GM23338 (cell line): Measurements from ENCODE around the gene SNRPD3.

Experiments
- CREB1 ChIP-seq: fragments of 250-450 bp; sonication (Bioruptor Pico); IDR thresholded peaks from 2 replicates; pipeline ENCODE4 v1.5.0; 2020; ENCODE audit warnings: low read depth, mild to moderate bottlenecking, moderate library complexity
- EZH2 ChIP-seq: fragments of 200-600 bp; sonication (generic); IDR thresholded peaks from one replicate; pipeline ENCODE4 v1.8.0; 2017; ENCODE audit warnings: antibody characterized with exemption, mild to moderate bottlenecking, low read depth; ENCODE audit not compliant: unreplicated experiment
- EZH2phosphoT487 ChIP-seq: fragments of 200-600 bp; sonication (generic); IDR thresholded peaks from one replicate; pipeline ENCODE4 v1.8.1; 2018; ENCODE audit warnings: antibody characterized with exemption; ENCODE audit not compliant: unreplicated experiment
- NANOG ChIP-seq: IDR thresholded peaks from 2 replicates; pipeline ENCODE4 v1.6.1; 2016; ENCODE audit warnings: antibody characterized with exemption, borderline replicate concordance
- POLR2AphosphoS5 ChIP-seq: IDR thresholded peaks from 2 replicates; pipeline ENCODE4 v1.6.1; 2016; ENCODE audit warnings: antibody characterized with exemption, low read depth
- STAT1 ChIP-seq: IDR thresholded peaks from one replicate; pipeline ENCODE4 v1.6.1; 2016; ENCODE audit warnings: antibody characterized with exemption; ENCODE audit not compliant: unreplicated experiment
- ZNF114 ChIP-seq: fragments of 250-450 bp; sonication (Bioruptor Pico); IDR thresholded peaks from 2 replicates; pipeline ENCODE4 v1.5.0; 2020; ENCODE audit warnings: mild to moderate bottlenecking, moderate library complexity
- ZNF331 ChIP-seq: fragments of 250-450 bp; sonication (Bioruptor Pico); IDR thresholded peaks from 2 replicates; pipeline ENCODE4 v1.5.0; 2020; ENCODE audit warnings: low read depth, mild to moderate bottlenecking, moderate library complexity
- TF ChIP-seq, protein P1 (sequence below), 2 experiments: fragments of 200-600 bp in 1 of 2; sonication (generic) in 1 of 2; conservative IDR thresholded peaks; 2 replicates each; pipeline versions ENCODE4 v1.5.1 to v1.6.1; 2016 to 2017; ENCODE audit warnings: antibody characterized with exemption in 2 of 2, low read depth in 2 of 2, mild to moderate bottlenecking in 2 of 2, moderate library complexity in 1 of 2
- TF ChIP-seq, protein P2 (sequence below): IDR thresholded peaks from one replicate; pipeline ENCODE4 v1.6.1; 2018; ENCODE audit warnings: antibody characterized with exemption; ENCODE audit not compliant: unreplicated experiment
- TF ChIP-seq, protein P3 (sequence below): IDR thresholded peaks from 2 replicates; pipeline ENCODE4 v1.6.1; 2016; ENCODE audit warnings: antibody characterized with exemption

DNA sequence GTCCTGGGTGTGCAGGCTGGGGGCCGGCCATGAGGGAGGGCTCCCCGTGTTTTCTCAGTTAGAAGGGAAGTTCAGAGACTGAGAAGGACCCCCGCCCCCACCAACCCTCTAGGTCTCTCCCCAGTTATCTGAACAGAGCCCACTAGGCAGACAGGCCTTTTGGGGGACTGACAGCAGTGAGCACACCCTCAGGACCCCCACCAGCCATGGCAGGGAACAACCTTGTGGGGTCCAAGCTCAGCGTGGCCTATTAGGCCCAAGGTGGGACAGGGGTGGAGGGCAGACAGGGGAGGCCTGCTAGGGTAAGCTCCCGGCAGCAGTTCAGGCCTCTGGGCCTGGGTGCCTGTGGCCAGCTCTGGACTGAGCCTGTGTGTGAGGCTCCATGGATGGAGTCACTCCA lies 31.5 kb downstream of the SNRPD3 start:
- no peak for TF ChIP-seq EZH2
- no peak for TF ChIP-seq CREB1
- TF ChIP-seq, protein P1, sequence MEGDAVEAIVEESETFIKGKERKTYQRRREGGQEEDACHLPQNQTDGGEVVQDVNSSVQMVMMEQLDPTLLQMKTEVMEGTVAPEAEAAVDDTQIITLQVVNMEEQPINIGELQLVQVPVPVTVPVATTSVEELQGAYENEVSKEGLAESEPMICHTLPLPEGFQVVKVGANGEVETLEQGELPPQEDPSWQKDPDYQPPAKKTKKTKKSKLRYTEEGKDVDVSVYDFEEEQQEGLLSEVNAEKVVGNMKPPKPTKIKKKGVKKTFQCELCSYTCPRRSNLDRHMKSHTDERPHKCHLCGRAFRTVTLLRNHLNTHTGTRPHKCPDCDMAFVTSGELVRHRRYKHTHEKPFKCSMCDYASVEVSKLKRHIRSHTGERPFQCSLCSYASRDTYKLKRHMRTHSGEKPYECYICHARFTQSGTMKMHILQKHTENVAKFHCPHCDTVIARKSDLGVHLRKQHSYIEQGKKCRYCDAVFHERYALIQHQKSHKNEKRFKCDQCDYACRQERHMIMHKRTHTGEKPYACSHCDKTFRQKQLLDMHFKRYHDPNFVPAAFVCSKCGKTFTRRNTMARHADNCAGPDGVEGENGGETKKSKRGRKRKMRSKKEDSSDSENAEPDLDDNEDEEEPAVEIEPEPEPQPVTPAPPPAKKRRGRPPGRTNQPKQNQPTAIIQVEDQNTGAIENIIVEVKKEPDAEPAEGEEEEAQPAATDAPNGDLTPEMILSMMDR (conservative IDR thresholded peaks at IDR 0.05; ENCODE audit: low read depth in 2 of 2) = no peak
- TF ChIP-seq, protein P2, sequence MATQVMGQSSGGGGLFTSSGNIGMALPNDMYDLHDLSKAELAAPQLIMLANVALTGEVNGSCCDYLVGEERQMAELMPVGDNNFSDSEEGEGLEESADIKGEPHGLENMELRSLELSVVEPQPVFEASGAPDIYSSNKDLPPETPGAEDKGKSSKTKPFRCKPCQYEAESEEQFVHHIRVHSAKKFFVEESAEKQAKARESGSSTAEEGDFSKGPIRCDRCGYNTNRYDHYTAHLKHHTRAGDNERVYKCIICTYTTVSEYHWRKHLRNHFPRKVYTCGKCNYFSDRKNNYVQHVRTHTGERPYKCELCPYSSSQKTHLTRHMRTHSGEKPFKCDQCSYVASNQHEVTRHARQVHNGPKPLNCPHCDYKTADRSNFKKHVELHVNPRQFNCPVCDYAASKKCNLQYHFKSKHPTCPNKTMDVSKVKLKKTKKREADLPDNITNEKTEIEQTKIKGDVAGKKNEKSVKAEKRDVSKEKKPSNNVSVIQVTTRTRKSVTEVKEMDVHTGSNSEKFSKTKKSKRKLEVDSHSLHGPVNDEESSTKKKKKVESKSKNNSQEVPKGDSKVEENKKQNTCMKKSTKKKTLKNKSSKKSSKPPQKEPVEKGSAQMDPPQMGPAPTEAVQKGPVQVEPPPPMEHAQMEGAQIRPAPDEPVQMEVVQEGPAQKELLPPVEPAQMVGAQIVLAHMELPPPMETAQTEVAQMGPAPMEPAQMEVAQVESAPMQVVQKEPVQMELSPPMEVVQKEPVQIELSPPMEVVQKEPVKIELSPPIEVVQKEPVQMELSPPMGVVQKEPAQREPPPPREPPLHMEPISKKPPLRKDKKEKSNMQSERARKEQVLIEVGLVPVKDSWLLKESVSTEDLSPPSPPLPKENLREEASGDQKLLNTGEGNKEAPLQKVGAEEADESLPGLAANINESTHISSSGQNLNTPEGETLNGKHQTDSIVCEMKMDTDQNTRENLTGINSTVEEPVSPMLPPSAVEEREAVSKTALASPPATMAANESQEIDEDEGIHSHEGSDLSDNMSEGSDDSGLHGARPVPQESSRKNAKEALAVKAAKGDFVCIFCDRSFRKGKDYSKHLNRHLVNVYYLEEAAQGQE = no peak
- TF ChIP-seq, protein P3, sequence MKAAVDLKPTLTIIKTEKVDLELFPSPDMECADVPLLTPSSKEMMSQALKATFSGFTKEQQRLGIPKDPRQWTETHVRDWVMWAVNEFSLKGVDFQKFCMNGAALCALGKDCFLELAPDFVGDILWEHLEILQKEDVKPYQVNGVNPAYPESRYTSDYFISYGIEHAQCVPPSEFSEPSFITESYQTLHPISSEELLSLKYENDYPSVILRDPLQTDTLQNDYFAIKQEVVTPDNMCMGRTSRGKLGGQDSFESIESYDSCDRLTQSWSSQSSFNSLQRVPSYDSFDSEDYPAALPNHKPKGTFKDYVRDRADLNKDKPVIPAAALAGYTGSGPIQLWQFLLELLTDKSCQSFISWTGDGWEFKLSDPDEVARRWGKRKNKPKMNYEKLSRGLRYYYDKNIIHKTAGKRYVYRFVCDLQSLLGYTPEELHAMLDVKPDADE = no peak
- TF ChIP-seq POLR2AphosphoS5 = no peak
- TF ChIP-seq ZNF331 (CRISPR knock-in tag) = no peak
- TF ChIP-seq EZH2phosphoT487 = no peak
- TF ChIP-seq ZNF114 (CRISPR knock-in tag) = no peak
- TF ChIP-seq STAT1 = no peak
- TF ChIP-seq NANOG = no peak
